Germinal center (tissue), 1 donor: Measurements from ENCODE around the gene BCL3.
A peak's percentile ranks its signal among the peaks of the same experiment; 100 is the strongest.
"Not testable (repeated sequence)": the region's sequence is repeated elsewhere in the genome, so short reads cannot be mapped to it uniquely, and the experiment has no call there.

Source experiments
- DNase-seq: peaks from one replicate; pipeline ENCODE4 v3.0.0; 2012; ENCODE audit warnings: mixed read lengths, low spot score

BCL3 gene

DNA sequence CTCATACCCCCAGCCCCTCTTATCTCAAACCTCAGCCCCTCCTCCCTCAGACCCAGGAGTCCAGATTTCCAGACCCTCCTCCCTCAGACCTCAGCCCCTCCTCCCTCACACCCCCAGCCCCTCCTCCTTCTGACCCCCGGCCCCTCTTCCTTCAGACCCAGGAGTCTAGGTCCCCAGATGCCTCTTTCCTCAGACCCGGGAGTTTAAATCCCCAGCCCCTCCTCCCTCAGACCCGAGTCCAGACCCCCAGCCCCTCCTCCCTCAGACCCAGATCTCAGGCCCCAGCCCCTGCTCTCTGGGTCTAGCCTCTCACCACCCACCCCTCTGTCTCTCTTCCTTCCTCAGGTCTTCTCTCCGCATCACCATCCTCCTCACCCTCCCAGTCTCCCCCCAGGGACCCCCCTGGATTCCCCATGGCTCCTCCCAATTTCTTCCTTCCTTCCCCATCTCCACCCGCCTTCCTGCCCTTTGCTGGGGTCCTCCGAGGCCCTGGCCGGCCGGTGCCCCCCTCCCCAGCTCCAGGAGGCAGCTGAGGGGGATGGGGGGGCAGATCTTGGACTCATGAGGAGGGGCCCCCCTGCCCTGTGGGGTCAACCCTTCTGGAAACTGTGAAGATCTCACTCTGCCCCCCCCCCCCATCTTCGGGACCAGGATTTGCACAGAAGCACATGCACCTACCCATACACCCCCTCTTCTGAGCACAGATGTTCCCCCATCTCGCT, 10.7 kb downstream of the BCL3 start:
- no peak for DNase-seq

DNA sequence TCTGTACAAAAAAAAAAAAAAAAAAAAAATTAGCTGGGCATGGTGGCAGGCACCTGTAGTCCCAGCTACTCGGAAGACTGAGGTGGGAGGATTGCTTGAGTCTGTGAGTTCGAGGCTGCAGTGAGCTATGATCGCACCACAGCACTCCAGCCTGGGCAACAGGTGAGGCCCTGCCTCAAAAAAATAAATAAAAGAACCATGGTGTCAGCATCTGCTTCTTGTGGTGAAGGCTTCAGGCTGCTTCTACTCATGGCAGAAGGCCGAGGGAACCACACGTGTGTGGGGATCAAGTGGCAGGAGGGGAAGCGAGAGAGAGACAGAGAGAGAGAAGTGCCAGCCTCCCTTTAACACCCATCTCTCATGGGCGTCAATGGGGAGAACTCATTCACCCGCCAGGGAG, 13.5 kb downstream of the BCL3 start:
- no peak for DNase-seq

DNA sequence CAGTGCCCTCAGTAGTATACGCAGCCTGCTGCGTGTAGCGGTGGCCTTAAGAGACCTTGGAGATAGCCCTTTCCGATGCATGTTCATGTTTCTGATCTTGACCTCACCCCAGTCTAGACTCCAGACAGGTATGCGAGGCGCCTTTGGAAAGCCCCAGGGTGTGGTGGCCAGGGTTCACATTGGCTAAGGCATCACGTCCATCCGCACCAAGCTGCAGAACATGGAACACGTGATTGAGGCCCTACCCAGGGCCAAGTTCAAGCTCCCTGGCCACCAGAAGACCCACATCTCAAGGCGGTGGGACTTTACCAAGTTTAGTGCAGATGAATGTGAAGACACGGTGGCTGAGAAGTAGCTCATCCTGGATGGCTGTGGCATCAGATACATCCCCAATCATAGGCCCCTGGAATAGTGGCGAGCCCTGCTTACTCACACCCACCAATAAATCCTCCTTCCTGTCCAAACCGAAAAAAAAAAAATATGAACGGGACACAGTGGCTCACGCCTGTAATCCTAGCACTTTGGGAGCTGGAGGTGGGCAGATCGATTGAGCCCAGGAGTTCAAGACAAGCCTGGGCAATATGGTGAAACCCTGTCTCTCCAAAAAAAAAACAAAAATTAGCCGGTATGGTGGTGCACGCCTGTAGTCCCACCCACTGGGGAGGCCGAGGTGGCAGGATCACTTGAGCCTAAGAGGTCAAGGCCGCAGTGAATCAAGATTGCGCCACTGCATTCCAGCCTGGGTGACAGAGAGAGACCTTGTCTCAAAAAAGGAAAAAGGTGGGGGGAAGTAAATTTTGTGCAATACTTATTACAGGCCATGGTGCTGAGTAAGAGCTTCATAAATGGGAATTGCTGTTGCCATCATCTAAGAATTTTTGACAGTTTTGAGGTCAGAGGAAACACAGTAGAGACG, 16.8 kb downstream of the BCL3 start:
- DNase-seq, result no peak

DNA sequence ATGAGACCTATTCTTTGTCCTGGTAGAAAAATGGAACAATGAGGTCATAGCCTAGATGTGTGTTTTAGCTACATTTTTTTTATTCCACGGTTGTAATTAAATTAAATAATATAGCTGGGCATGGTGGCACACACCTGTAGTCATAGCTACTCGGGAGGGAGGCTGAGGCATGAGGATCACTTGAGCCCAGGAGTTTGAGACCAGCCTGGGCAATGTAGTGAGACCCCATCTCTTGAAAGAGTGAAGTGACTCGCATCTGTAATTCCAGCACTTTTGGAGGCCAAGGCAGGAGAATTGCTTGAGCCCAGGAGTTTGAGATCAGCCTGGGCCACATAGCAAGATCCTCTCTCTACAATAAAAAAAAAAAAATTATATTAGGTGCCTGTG, 17.4 kb downstream of the BCL3 start:
- no peak for DNase-seq

DNA sequence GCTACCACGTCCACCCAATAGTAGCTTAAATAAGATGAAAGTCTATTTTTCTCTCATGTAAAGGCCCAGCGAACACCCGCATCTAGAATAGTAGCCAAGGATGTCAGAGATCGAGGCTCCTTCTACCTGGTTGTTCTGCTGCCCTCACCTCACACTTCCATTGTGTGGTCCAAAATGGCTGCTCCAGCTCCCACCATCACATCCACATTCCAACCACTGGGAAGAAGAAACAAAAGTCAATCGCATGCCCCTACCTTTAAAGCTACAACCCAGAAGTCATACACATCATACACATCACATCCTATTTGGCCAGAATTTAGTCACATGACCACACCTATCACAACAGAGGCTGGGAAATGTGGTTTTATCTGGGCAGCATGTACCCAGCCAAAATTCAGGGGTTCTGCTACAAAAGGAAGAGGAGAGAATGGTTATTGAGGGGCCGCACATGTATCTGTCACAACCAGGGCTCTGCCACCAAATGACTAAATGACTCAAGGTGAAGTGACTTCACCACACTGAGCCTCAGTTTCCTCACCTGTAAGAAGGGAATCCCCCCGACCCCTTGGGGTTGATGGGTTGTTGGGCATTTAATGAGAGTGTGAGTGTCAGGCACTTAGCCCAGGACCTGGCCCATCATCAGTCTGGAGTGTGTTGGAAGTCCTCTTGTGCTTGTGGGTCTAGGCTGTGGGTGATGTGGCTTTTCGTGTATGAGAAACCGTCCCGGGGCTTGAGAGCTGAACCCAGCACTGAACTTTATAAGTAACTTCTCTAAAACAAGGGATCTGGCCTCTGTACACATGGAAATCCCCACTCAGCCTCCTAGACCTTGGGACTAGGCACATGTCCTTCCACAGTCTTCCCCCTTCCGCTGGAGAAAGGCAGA, 19.0 kb downstream of the BCL3 start:
- no peak for DNase-seq

DNA sequence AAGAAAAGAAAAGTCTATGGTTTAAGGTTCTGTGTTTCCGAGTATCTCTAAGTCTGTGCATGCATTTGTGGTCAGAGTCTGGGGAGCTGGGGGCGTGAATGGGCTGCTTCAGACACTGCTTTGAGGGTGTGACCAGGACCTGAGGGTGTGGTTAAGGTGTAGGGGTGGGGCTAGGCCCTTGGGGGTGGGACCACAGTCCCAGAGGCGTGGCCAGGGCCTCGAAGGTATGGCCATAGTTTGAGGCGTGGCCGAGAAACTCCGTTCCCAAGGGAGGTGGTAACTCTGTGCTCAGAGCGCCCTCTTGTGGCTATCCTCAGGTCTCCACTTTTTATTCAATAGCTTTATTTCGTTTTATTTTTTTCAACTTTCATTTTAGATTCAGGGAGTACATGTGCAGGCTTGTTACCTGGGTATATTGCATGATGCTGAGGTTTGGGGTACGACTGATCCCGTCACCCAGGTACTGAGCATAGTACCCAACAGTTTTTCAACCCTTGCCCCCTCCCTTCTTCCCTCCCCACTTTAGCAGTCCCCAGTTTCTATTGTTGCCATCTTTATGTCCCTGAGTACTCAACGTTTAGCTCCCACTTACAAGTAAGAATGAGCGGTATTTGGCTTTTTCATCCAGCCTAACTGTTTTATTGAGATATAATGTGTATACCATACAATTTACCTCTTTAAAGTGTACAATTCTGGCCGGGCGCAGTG, 22.2 kb downstream of the BCL3 start:
- peak; percentile 99 for DNase-seq

DNA sequence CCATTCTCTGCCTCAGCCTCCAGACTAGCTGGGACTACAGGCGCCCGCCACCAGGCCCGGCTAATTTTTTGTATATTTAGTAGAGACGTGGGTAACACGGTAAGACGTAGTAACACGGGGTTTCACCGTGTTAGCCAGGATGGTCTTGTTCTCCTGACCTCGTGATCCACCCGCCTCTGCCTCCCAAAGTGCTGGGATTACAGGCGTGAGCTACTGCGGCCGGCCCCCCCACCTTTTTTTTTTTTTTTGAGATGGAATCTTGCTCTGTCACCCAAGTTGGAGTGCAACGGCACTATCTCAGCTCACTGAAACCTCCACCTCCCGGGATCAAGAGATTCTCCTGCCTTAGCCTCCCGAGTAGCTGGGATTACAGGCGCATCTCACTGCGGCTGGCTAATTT, 23.6 kb downstream of the BCL3 start:
- DNase-seq, result not testable (repeated sequence)

DNA sequence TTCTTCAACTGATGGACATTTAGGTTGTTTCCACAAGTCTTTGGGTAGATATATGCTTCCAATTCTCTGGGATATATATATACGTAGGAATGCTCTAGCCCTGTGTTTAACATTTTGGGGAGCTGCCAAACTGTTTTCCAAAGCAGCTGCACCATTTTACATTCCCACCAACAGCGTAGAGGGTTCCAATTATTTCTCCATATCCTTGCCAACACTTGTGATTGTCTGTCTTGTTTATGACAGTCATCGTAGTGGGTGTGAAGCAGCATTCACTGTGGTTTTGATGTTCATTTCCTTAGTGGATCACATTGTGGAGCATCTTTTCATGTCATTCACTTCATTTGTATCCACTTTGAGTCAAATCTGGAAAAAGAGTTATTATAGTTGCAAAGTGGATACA, 24.5 kb downstream of the BCL3 start:
- no peak for DNase-seq

DNA sequence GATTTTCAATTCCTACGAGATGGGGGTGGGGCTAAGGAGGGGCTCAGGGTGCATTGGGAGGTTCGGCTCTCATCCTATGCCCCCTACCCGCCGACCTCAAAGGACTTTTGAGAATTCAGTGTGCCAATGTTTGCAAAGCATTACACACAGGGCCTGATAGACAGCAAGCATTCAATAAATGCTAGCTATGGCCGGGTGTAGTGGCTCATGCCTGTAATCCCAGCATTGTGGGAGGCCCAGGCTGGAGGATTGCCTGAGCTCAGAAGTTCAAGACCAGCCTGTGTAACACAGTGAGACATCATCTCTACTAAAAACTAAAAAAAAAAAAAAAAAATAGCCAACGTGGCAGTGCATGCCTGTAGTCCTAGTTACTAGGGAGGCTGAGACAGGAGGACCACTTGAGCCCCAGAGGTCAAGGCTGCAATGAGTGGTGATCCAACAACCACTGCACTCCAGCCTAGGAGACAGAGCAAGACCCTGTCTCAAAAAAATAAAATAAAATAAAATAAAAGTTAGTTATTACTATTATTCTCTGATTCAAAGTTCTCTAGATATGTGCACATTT, 27.2 kb downstream of the BCL3 start:
- DNase-seq, result no peak

DNA sequence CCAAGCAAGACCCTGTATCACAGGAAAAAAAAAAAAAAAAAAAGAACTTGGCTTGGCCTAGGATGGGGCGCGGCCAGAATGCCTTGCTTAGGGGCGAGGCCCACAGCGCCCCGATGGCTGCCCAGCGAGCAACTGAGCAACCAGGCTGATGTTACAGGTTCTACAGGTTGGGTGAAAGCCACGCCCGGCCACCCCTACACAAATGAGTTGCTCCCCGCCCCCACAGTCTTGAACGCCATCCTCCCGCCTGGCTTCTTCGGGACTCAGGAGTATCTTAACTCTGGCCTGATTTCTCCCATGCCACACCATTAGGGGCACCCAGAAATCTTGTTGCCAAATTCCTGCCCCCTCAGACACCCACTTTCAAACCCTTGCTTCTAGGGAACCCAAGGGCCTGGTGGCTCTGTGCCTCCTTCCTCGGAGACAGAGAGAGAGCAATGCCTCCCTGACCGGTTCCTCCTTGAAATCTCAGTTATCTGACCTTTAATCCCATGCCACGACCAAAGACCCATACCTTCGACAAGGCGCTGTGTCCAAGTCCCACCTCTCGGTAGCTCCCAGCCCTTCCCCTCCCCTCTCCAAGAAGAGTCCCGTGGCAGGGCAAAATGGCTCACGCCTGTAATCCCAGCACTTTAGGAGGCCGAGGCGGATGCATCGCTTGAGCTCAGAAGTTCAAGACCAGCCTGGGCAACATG, 28.0 kb downstream of the BCL3 start:
- no peak for DNase-seq

DNA sequence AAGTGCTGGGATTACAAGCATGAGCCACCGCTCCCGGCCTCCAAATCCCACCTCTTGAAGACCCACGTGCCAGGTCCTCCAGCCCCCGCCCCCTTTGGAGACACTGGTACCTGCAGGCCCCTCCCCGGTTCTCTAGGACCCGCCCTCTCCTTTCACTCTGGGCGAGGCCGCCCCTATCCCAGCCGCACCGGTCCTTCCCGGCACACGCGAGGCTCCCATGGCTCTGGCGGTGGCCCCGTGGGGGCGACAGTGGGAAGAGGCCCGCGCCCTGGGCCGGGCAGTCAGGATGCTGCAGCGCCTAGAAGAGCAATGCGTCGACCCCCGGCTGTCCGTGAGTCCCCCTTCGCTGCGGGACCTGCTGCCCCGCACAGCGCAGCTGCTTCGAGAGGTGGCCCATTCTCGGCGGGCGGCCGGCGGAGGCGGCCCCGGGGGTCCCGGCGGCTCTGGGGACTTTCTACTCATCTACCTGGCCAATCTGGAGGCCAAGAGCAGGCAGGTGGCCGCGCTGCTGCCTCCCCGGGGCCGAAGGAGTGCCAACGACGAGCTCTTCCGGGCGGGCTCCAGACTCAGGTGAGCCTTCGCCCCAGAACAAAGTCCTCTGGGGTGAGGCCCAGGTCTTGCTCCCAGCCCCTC, 29.3 kb downstream of the BCL3 start, which contains the start of gene CBLC:
TSS of gene CBLC (plus strand) at position 176 of the 633 bp plus-strand sequence. CDS start at position 218, 42 bp downstream.
- no peak for DNase-seq

DNA sequence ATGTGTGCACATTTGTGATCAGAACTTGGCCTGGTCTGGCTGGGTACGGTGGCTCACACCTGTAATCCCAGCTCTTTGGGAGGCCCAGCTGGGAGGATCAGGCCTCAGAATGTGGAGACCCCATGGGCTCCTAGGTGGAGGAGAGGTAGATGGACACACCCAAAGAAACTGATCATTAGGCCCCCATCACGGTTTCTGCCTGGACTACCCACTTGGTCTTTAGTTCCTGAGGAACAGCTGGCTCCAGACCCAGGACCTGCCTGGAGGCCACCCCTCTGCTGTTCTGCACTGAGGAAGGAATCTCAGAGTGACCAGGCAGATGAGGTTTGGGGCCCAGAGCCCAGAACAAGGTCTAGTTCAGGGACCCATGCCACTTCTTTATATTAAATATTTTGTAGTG, 30.6 kb downstream of the BCL3 start:
- DNase-seq, result no peak

DNA sequence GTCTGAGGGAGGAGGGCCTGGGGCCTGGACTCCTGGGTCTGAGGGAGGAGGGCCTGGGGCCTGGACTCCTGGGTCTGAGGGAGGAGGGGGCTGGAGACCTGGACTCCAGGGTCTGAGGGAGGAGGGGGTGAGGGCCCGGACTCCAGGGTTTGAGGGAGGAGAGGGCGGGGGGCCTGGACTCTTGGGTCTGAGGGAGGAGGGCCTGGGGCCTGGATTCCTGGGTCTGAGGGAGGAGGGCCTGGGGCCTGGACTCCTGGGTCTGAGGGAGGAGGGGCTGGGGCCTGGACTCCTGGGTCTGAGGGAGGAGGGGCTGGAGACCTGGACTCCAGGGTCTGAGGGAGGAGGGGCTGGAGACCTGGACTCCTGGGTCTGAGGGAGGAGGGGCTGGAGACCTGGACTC, 33.2 kb downstream of the BCL3 start:
- not testable (repeated sequence) for DNase-seq

DNA sequence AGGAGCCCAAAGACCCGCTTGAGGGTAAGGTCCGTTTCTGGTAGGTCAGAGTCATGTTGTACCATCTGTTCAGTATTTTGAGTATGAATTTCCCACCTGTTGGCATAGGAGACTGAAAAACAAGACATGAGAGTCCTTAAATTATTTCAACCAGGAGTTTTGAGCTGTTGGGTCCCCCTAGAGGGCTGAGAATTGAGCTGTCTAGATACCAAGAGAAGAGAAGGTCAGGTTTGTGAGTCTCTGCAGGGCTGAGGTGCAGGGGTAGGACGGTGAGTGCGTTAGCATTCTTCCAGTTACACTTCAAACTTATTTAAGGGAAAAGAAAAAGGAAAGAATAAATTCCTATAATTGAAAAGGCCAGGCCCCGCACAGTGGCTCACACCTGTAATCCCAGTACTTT, 34.2 kb downstream of the BCL3 start:
- no peak for DNase-seq

DNA sequence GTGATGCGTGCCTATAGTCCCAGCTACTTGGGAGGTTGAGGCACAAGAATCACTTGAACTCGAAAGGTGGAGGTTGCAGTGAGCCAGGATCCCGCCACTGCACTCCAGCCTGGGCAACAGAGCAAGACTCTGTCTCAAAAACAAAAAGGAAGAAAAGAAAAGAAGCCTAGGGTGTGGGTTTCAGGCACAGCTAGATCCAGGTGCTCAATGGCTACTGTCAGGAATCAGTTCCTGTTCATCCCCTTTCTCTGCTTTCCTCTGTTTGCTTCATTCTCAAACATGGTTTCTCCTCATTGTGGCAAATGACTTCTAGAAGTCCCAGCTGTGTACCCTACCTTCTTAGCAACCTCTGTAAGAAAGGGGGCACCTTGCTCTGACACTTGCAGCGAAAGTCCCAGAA, 35.0 kb downstream of the BCL3 start:
- no peak for DNase-seq

DNA sequence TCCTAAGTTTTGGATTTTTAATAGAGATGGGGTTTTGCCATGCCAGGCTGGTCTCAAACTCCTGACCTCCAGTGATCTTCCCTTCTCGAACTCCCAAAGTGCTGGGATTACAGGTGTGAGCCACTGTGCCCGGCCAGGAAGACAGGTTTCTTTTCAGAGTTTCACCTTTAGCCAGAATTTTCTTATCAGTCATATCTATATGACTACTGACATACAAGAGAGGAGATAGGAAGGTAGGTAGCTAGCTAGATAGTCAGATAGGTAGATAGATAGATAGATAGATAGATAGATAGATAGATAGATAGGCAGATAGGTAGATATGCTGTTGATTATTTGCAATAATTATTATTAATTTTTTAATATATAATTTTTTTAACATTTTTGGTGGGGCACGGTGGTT, 36.8 kb downstream of the BCL3 start:
- no peak for DNase-seq

DNA sequence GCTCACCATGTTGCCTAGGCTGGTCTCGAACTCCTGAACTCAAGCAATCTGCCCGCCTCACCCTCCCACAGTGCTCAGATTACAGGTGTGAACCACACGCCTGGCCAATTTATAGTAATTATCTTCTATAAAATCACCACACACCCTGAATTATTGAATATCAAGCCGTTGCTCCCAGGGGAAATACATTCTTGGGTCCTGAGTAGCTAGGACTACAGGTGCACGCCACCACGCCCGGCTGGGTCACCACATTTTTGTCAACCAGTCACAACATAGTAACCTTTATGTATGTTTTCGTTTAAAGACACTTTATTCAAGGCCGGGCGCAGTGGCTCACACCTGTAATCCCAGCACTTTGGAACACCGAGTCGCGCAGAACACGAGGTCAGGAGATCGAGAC, 37.5 kb downstream of the BCL3 start:
- DNase-seq, result no peak

DNA sequence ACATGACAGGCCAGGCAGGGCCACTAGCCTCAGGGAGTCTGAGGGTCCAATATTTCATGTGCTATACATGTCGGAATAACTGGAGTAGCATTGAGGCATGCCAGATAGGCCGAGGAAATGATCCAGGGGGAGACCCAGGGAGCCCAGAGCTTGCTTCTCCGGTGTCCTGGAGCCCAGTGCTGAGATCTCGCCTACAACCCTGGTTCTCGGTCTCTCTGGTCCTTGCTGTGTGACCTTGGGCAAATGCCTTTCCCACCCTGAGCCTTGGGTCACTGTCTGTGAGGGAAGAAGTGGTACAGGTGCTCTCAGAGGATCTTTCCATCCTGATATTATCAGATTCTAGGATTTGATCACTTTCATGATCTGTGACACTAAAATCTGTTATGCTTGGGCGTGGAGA, 40.5 kb downstream of the BCL3 start:
- no peak for DNase-seq

DNA sequence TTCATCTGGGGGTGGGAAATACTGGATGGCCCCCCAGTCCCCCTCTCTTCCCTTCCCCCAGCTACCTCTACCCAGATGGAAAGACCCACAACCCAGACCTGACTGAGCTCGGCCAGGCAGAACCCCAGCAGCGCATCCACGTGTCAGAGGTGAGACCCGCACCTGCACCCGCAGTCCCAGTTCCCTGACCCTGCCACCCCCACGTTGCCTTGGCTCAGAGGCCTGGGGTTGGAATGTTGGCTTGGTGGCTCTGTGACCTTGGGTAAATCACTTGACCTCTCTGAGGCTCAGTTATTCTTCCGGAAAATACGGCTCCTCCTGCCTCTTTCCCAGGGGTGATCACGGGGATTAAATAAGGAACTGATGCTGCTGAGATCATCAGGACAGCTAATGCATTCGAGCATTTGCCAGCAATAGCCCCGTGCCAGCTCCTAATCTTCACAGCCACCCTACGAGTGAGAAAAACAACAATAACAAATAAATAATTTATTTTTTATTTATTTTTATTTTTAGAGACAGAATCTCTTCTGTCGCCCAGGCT, 41.5 kb downstream of the BCL3 start:
- DNase-seq, result no peak

DNA sequence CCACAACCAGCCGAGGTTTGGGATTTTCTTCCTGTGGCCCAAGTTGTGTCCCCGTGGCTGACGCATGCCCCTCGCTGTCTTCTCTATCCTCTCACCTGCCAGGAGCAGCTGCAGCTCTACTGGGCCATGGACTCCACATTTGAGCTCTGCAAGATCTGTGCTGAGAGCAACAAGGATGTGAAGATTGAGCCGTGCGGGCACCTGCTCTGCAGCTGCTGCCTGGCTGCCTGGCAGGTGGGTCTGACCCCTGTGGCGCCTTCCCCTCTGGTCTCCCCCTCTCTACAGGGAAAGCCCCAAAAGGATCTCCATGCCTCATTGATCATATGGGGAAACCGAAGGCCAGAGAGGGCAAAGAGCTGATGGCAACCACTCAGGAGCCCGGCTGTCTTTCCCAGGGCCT, 43.8 kb downstream of the BCL3 start:
- no peak for DNase-seq
